ENCODE data around the gene EPC2. TPM values are rescaled to one million over a fixed set of nuclear protein-coding genes. Genes with fewer than 3 reads are reported as not detected.

The EPC2 gene
- total and polyA plus RNA-seq, 2 donors from 2014 or later, result 7.2 to 43.9 TPM

DNA sequence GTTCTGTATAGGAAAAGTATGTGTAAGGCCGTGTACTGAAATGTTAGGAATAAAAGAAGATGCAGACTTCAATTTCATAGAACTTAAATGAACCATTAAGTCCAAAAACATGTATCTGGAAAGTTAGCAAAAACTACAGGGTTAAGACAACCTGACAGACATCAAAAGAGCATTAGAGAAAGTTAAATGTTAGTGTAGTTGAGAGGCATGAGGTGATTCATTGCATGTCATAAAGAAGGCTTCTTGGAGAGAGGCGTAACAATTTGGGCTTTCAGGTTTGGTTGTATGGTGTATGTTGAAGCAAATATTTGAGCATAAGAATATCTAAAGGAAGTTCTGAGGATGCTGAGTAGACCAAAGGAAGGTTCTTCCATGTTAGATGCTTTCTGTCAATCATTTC lies 6.3 kb downstream of the EPC2 start:
- no peak for DNase-seq
- no peak overlapping the region for H3K4me3 ChIP-seq (ENCODE audit: low read length in 3 of 3)
- FAIRE-seq, result no peak
- intact Hi-C loops (cut with DNase I), result no loop called here
- peaks cover 0 to 20% (median 4%) of the 10 kb centered on the region in 3 donors for H3K4me1 ChIP-seq (ENCODE audit: control insufficient read depth in 2 of 3, insufficient read depth in 2 of 3, low read depth in 1 of 3, low read length in 3 of 3)
- no peaks in the 10 kb centered on the region for H3K36me3 ChIP-seq (ENCODE audit: control insufficient read depth in 2 of 3, insufficient read depth in 3 of 3, low read length in 3 of 3)
- no peaks in the 10 kb centered on the region for H3K9me3 ChIP-seq (ENCODE audit: control insufficient read depth in 2 of 3, insufficient read depth in 1 of 3, low read length in 3 of 3)
- H3K27me3 ChIP-seq (ENCODE audit: control insufficient read depth, insufficient read depth, low read length), result no peaks in the 10 kb centered on the region
- TF ChIP-seq, protein P1, sequence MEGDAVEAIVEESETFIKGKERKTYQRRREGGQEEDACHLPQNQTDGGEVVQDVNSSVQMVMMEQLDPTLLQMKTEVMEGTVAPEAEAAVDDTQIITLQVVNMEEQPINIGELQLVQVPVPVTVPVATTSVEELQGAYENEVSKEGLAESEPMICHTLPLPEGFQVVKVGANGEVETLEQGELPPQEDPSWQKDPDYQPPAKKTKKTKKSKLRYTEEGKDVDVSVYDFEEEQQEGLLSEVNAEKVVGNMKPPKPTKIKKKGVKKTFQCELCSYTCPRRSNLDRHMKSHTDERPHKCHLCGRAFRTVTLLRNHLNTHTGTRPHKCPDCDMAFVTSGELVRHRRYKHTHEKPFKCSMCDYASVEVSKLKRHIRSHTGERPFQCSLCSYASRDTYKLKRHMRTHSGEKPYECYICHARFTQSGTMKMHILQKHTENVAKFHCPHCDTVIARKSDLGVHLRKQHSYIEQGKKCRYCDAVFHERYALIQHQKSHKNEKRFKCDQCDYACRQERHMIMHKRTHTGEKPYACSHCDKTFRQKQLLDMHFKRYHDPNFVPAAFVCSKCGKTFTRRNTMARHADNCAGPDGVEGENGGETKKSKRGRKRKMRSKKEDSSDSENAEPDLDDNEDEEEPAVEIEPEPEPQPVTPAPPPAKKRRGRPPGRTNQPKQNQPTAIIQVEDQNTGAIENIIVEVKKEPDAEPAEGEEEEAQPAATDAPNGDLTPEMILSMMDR (IDR thresholded peaks at IDR 0.05; ENCODE audit: borderline replicate concordance, extremely low read depth, insufficient read depth), result no peak
- H3K9ac ChIP-seq (ENCODE audit: low read length in 3 of 3), result no peak overlapping the region
- no peak overlapping the region for H3K27ac ChIP-seq (ENCODE audit: low read depth in 2 of 2, low read length in 2 of 2)

DNA sequence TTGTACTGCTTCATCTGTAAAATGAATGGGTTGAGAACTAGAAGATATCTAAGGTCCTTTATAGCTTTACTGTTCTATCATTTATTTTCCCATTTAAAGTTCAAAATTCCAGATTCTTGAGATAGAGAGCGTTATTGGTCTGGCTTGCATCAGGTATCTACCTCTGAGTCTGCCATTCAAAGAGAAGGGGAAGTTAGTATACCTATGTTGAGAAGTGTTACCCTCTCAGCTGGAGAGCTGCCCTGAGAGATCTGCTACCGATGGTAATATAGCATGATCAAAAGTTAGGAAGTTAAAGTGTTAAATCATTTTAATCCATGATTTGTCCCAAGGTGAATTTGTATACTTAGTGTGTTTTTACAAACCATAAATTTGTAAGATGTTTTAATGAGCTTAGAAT lies 7.4 kb downstream of the EPC2 start:
- H3K27ac ChIP-seq (ENCODE audit: low read depth in 2 of 2, low read length in 2 of 2), result no peak overlapping the region
- TF ChIP-seq, protein P1 (IDR thresholded peaks at IDR 0.05; ENCODE audit: borderline replicate concordance, extremely low read depth, insufficient read depth), result no peak
- intact Hi-C loops (cut with DNase I), result no loop called here
- H3K4me1 ChIP-seq (ENCODE audit: control insufficient read depth in 2 of 3, insufficient read depth in 2 of 3, low read depth in 1 of 3, low read length in 3 of 3), result peaks cover 0 to 20% (median 10%) of the 10 kb centered on the region in 3 donors
- H3K9me3 ChIP-seq (ENCODE audit: control insufficient read depth in 2 of 3, insufficient read depth in 1 of 3, low read length in 3 of 3), result no peaks in the 10 kb centered on the region
- no peak for DNase-seq
- H3K4me3 ChIP-seq (ENCODE audit: low read length in 3 of 3), result no peak overlapping the region
- H3K36me3 ChIP-seq (ENCODE audit: control insufficient read depth in 2 of 3, insufficient read depth in 3 of 3, low read length in 3 of 3), result no peaks in the 10 kb centered on the region
- FAIRE-seq, result no peak
- H3K27me3 ChIP-seq (ENCODE audit: control insufficient read depth, insufficient read depth, low read length), result no peaks in the 10 kb centered on the region
- H3K9ac ChIP-seq (ENCODE audit: low read length in 3 of 3), result no peak overlapping the region

DNA sequence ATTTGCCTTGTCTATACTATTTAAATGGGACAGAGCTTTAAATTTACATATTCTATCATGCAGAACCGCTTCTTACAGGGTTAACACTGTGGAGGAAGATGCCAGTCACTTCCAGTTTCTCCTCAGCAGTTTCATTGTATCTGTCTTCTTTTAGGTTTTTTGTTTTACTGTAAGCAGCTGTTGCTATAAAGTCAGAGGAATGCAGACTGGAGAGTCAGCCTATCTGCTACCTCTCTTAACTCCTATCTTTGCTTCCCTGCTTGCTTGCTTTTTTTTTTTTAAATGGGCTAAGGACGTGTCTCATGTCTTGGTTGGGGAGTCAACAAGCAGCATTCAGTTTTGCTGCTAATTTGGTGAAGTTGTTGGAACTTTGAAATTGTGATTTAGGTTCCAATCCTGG lies 8.9 kb downstream of the EPC2 start:
- peaks cover 0 to 20% (median 10%) of the 10 kb centered on the region in 3 donors for H3K4me1 ChIP-seq (ENCODE audit: control insufficient read depth in 2 of 3, insufficient read depth in 2 of 3, low read depth in 1 of 3, low read length in 3 of 3)
- no peak overlapping the region for H3K9ac ChIP-seq (ENCODE audit: low read length in 3 of 3)
- DNase-seq, result peak in 1 of 5 donors; percentile 23
- TF ChIP-seq, protein P1 (IDR thresholded peaks at IDR 0.05; ENCODE audit: borderline replicate concordance, extremely low read depth, insufficient read depth), result no peak
- no peaks in the 10 kb centered on the region for H3K9me3 ChIP-seq (ENCODE audit: control insufficient read depth in 2 of 3, insufficient read depth in 1 of 3, low read length in 3 of 3)
- no peaks in the 10 kb centered on the region for H3K36me3 ChIP-seq (ENCODE audit: control insufficient read depth in 2 of 3, insufficient read depth in 3 of 3, low read length in 3 of 3)
- no peak for FAIRE-seq
- intact Hi-C loops (cut with DNase I), result no loop called here
- no peaks in the 10 kb centered on the region for H3K27me3 ChIP-seq (ENCODE audit: control insufficient read depth, insufficient read depth, low read length)
- no peak overlapping the region for H3K27ac ChIP-seq (ENCODE audit: low read depth in 2 of 2, low read length in 2 of 2)
- H3K4me3 ChIP-seq (ENCODE audit: low read length in 3 of 3), result no peak overlapping the region

DNA sequence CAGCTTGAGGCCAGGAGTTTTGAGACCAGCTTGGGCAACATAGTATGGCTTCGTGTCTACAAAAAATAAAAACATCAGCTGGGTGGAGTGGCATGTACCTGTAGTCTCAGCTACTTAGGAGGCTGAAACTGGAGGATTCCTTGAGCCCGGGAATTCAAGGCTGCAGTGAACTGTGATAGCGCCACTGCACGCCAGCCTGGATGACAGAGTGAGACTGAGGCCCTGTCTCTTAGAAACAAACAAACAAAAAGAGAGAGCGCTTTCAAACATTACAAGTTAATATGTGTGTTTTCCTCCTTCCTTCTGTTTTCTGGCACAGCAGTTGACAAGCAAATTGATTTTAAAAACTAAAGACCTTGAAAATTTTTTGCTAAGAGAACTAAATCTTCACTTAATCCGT lies 9.9 kb downstream of the EPC2 start:
- no peak for FAIRE-seq
- Histone ChIP-seq H3K27ac (ENCODE audit: low read depth in 2 of 2, low read length in 2 of 2) (no peak overlapping the region), H3K9ac (ENCODE audit: low read length in 3 of 3) (no peak overlapping the region), H3K36me3 (ENCODE audit: control insufficient read depth in 2 of 3, insufficient read depth in 3 of 3, low read length in 3 of 3) (no peaks in the 10 kb centered on the region), H3K4me1 (ENCODE audit: control insufficient read depth in 2 of 3, insufficient read depth in 2 of 3, low read depth in 1 of 3, low read length in 3 of 3) (peaks cover 0 to 19% (median 10%) of the 10 kb centered on the region in 3 donors), H3K9me3 (ENCODE audit: control insufficient read depth in 2 of 3, insufficient read depth in 1 of 3, low read length in 3 of 3) (no peaks in the 10 kb centered on the region), H3K27me3 (ENCODE audit: control insufficient read depth, insufficient read depth, low read length) (no peaks in the 10 kb centered on the region), H3K4me3 (ENCODE audit: low read length in 3 of 3) (no peak overlapping the region)
- no peak for DNase-seq
- TF ChIP-seq, protein P1 (IDR thresholded peaks at IDR 0.05; ENCODE audit: borderline replicate concordance, extremely low read depth, insufficient read depth), result no peak
- intact Hi-C loops (cut with DNase I), result no loop called here

Measured in kidney (tissue), 14 donors.